Gastrocnemius medialis (tissue), 4 donors: Measurements from ENCODE around the gene SLC23A3.

Source experiments
- CTCF ChIP-seq, 5 experiments: fragments of 450-650 bp in 3 of 5; fragments of 200-600 bp in 2 of 5; sonication (generic) in 2 of 5; IDR thresholded peaks in 4 of 5; conservative IDR thresholded peaks in 1 of 5; 1 replicate in 4 of 5; 2 replicates in 1 of 5; pipeline ENCODE4 v1.5.1; 2016 to 2019; ENCODE audit warnings: antibody characterized with exemption in 5 of 5, mild to moderate bottlenecking in 3 of 5, moderate library complexity in 3 of 5
- POLR2A ChIP-seq, 2 donors: fragments of 450-650 bp; IDR thresholded peaks; one replicate each; pipeline ENCODE4 v1.6.1; 2017; ENCODE audit warnings: antibody characterized with exemption in 2 of 2, mild to moderate bottlenecking in 2 of 2, moderate library complexity in 2 of 2

- TF ChIP-seq POLR2A (IDR thresholded peaks at IDR 0.05) (no peak), CTCF (IDR thresholded peaks at IDR 0.05 in 4 of 5, conservative IDR thresholded peaks at IDR 0.05 in 1 of 5) (no peak)
Measured at GRCh38 chr2:219186754-219187456, 17.1 kb upstream of the SLC23A3 start.
